Endothelial cell of umbilical vein (primary cell): ENCODE results near the gene FNDC3A. TPM values are rescaled to one million over a fixed set of nuclear protein-coding genes. Genes with fewer than 3 reads are reported as not detected.

Experiments
- BruUV-seq: library from RNA; stranded (reverse); fragments of 400-500 nt; replicated peaks from 2 replicates; lab custom pipeline; 2021; lab: Mats Ljungman, UMichigan
- CTCF ChIA-PET: fragments of 300-600, 350-600 bp; sonication (Branson Sonifier 250); formaldehyde crosslinking; loops from one replicate; lab custom pipeline; 2021; ENCODE audit warnings: antibody characterized with exemption, inconsistent platforms; lab: Charles Lee
- POLR2A ChIA-PET: fragments of 300-600, 350-600 bp; sonication (Branson Sonifier 250); formaldehyde crosslinking; loops from one replicate; lab custom pipeline; 2021; ENCODE audit warnings: antibody characterized with exemption, inconsistent platforms; lab: Charles Lee
- DNase-seq: peaks from one replicate; pipeline ENCODE4 v3.0.0-alpha.2; 2011; ENCODE audit warnings: low read depth, low spot score
- FAIRE-seq: peaks from 2 replicates; lab custom pipeline; 2011; peaks lifted over from hg19 to GRCh38; lab: Jason Lieb, UNC
- H2AFZ ChIP-seq: 2 replicates; pipeline ENCODE4 v1.6.0; 2012; ENCODE audit warnings: low read depth, low read length, control low read depth, inconsistent platforms
- H3K27ac ChIP-seq: 2 replicates; pipeline ENCODE4 v1.5.1; 2011; ENCODE audit warnings: low read depth, mild to moderate bottlenecking, control low read depth, low read length, moderate library complexity; ENCODE audit not compliant: insufficient read depth
- H3K27me3 ChIP-seq, 2 experiments: 2 replicates each; pipeline versions ENCODE4 v1.6.0 to v1.6.1; 2011; ENCODE audit warnings: low read length in 2 of 2, mixed read lengths in 1 of 2; ENCODE audit not compliant: control insufficient read depth in 2 of 2, insufficient read depth in 2 of 2
- H3K36me3 ChIP-seq, 2 experiments: 2 replicates in 1 of 2; 3 replicates in 1 of 2; pipeline ENCODE4 v1.5.1; 2011; ENCODE audit warnings: low read length in 2 of 2, mild to moderate bottlenecking in 1 of 2, moderate library complexity in 1 of 2; ENCODE audit not compliant: control insufficient read depth in 2 of 2, insufficient read depth in 2 of 2; ENCODE audit errors: extremely low read depth in 1 of 2
- H3K4me1 ChIP-seq: 3 replicates; pipeline ENCODE4 v1.5.1; 2011; ENCODE audit warnings: mild to moderate bottlenecking, low read length; ENCODE audit not compliant: control insufficient read depth, insufficient read depth; ENCODE audit errors: extremely low read depth
- H3K4me2 ChIP-seq: 2 replicates; pipeline ENCODE4 v1.6.1; 2011; ENCODE audit warnings: low read length, control low read depth, mixed read lengths; ENCODE audit not compliant: insufficient read depth
- H3K4me3 ChIP-seq, 3 experiments: fragments of 200-600 bp in 1 of 3; sonication (generic), shearing (Covaris generic) in 1 of 3; replicated peaks in 1 of 3; 2 replicates each; pipeline ENCODE4 v1.5.1; 2011 to 2016; ENCODE audit warnings: control low read depth in 3 of 3, low read length in 3 of 3, mild to moderate bottlenecking in 2 of 3, inconsistent platforms in 1 of 3, low read depth in 1 of 3, moderate library complexity in 1 of 3; ENCODE audit not compliant: insufficient read depth in 1 of 3
- H3K79me2 ChIP-seq: 2 replicates; pipeline ENCODE4 v1.6.0; 2012; ENCODE audit warnings: low read length, inconsistent platforms; ENCODE audit not compliant: control insufficient read depth, insufficient read depth
- H3K9ac ChIP-seq: replicated peaks from 2 replicates; pipeline ENCODE3; 2011; ENCODE audit warnings: low read length, control low read depth; ENCODE audit not compliant: insufficient read depth; ENCODE audit errors: extremely low read depth
- H3K9me1 ChIP-seq: replicated peaks from 3 replicates; pipeline ENCODE4 v1.6.0; 2011; ENCODE audit warnings: mild to moderate bottlenecking, low read length; ENCODE audit not compliant: control insufficient read depth, insufficient read depth; ENCODE audit errors: extremely low read depth
- H3K9me3 ChIP-seq: replicated peaks from 2 replicates; pipeline ENCODE4 v1.5.1; 2012; ENCODE audit warnings: low read length, inconsistent platforms; ENCODE audit not compliant: control insufficient read depth, insufficient read depth
- H4K20me1 ChIP-seq: replicated peaks from 2 replicates; pipeline ENCODE3; 2011; ENCODE audit warnings: mild to moderate bottlenecking, low read length; ENCODE audit not compliant: control insufficient read depth, insufficient read depth; ENCODE audit errors: extremely low read depth
- EZH2 ChIP-seq: IDR thresholded peaks from 2 replicates; pipeline ENCODE4 v1.6.1; 2012; ENCODE audit warnings: borderline replicate concordance, low read depth, mild to moderate bottlenecking, moderate library complexity, low read length, inconsistent platforms; ENCODE audit not compliant: severe bottlenecking
- FOS ChIP-seq: IDR thresholded peaks from 2 replicates; pipeline ENCODE4 v1.6.1; 2011; ENCODE audit warnings: mild to moderate bottlenecking, low read length, moderate library complexity, borderline replicate concordance; ENCODE audit not compliant: insufficient read depth
- GATA2 ChIP-seq: IDR thresholded peaks from 2 replicates; pipeline ENCODE4 v1.7.0; 2011; ENCODE audit warnings: low read depth, mild to moderate bottlenecking, moderate library complexity, mixed read lengths, low read length; ENCODE audit not compliant: insufficient read length, insufficient read depth
- JUN ChIP-seq: IDR thresholded peaks from 2 replicates; pipeline ENCODE4 v1.6.1; 2011; ENCODE audit warnings: borderline replicate concordance, low read depth; ENCODE audit not compliant: insufficient read length, insufficient read depth
- MYC ChIP-seq: IDR thresholded peaks from one replicate; pipeline ENCODE4 v1.6.1; 2011; ENCODE audit warnings: mild to moderate bottlenecking, low read depth, low read length
- POLR2A ChIP-seq: IDR thresholded peaks from 2 replicates; pipeline ENCODE4 v1.6.1; 2012; ENCODE audit warnings: low read depth, mild to moderate bottlenecking, control low read depth, low read length
- POLR2AphosphoS5 ChIP-seq: IDR thresholded peaks from 2 replicates; pipeline ENCODE4 v1.6.1; 2012; ENCODE audit warnings: low read depth, mild to moderate bottlenecking, control low read depth, low read length, moderate library complexity; ENCODE audit not compliant: insufficient read depth
- dilution Hi-C: fragments of 300-500 bp; cut with MboI; formaldehyde crosslinking; loops from one replicate; pipeline ENCODE4 v1.15.0; 2019; ENCODE audit warnings: low sequenced_read_pairs; ENCODE audit not compliant: extremely low pct_ligation_motif_present
- intact Hi-C: fragments of 100-400 bp; cut with micrococcal nuclease; formaldehyde crosslinking; loops from one replicate; pipeline ENCODE4 v1.10.0; 2022
- polyA plus RNA-seq, 4 experiments: library from polyadenylated mRNA; depleted of rRNA in 3 of 4; stranded (reverse) in 3 of 4; unstranded in 1 of 4; fragments of >200 nt; gene quantifications; 2 replicates each; pipeline versions ENCODE4 v1.2.1 to v1.2.3, GENCODE V29; 2011 to 2012; ENCODE audit warnings: missing spikeins in 1 of 4
- total RNA-seq: library from RNA; stranded (reverse); gene quantifications from 2 replicates; pipeline ENCODE4 v1.2.3, GENCODE V29; 2021
- TF ChIP-seq, protein P1 (sequence below), 2 donors: IDR thresholded peaks; 1 replicate in 1 of 2; 2 replicates in 1 of 2; pipeline ENCODE4 v1.5.1; 2011; ENCODE audit warnings: low read length in 2 of 2, mild to moderate bottlenecking in 2 of 2, moderate library complexity in 2 of 2, control low read depth in 1 of 2, inconsistent platforms in 1 of 2, low read depth in 1 of 2; ENCODE audit not compliant: insufficient read depth in 1 of 2; ENCODE audit errors: extremely low read depth in 1 of 2
- TF ChIP-seq, protein P2 (sequence below): IDR thresholded peaks from 2 replicates; pipeline ENCODE4 v1.6.1; 2011; ENCODE audit not compliant: insufficient read depth, insufficient read length

Gene FNDC3A
- total and polyA plus RNA-seq, 2 donors (not counting 3 experiments of a cell fraction or from before 2014, with no cell fraction given), result 26.3 to 50.8 TPM

DNA sequence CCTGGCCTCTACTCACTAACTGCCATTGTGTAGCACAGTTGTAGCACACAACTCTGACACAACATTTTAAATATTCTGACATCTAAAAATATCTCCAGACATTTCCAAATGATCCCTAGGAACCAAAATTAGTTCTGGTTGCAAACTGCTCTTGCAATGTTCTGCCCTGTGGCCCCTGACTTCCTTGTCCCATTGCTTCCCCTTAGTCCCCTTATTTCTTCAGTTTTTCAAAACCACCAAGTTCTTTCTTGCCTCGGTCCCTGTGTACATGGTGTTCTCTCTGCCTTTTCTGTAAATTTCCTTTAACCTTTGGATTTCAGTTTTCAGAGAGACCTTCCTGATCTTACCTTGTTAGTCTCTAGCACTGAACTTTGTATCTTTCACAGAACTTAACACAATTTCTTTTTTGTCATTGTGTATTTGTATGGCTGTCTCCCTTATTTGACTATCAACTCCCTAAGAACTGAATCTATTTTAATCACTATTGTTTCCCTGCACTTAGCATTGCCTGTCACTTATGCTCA lies 156.8 kb downstream of the FNDC3A start:
- Histone ChIP-seq H2AFZ (no peak overlapping the region), H3K36me3 (peaks cover 25 to 28% of the 10 kb centered on the region in 2 experiments), H3K4me2 (no peak overlapping the region), H3K9me1 (no peaks in the 10 kb centered on the region), H3K4me1 (no peaks in the 10 kb centered on the region), H3K79me2 (peaks cover 35% of the 10 kb centered on the region), H3K9ac (no peak overlapping the region), H3K4me3 (no peak overlapping the region), H3K27ac (no peak overlapping the region), H3K9me3 (no peaks in the 10 kb centered on the region), H4K20me1 (no peaks in the 10 kb centered on the region), H3K27me3 (no peaks in the 10 kb centered on the region)
- no TSS peak for BruUV-seq
- intact Hi-C loops, result no loop called here
- DNase-seq, result no peak
- dilution Hi-C loops, result no loop called here
- ChIA-PET POLR2A (no interaction called here), CTCF (no interaction called here)
- no peak for FAIRE-seq
- TF ChIP-seq EZH2 (no peak), POLR2AphosphoS5 (no peak), MYC (no peak), GATA2 (no peak), POLR2A (no peak), FOS (no peak), JUN (no peak)
- TF ChIP-seq, protein P1, sequence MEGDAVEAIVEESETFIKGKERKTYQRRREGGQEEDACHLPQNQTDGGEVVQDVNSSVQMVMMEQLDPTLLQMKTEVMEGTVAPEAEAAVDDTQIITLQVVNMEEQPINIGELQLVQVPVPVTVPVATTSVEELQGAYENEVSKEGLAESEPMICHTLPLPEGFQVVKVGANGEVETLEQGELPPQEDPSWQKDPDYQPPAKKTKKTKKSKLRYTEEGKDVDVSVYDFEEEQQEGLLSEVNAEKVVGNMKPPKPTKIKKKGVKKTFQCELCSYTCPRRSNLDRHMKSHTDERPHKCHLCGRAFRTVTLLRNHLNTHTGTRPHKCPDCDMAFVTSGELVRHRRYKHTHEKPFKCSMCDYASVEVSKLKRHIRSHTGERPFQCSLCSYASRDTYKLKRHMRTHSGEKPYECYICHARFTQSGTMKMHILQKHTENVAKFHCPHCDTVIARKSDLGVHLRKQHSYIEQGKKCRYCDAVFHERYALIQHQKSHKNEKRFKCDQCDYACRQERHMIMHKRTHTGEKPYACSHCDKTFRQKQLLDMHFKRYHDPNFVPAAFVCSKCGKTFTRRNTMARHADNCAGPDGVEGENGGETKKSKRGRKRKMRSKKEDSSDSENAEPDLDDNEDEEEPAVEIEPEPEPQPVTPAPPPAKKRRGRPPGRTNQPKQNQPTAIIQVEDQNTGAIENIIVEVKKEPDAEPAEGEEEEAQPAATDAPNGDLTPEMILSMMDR (IDR thresholded peaks at IDR 0.05; ENCODE audit: extremely low read depth in 1 of 2, insufficient read depth in 1 of 2, low read depth in 1 of 2, low read length in 2 of 2), result no peak
- TF ChIP-seq, protein P2, sequence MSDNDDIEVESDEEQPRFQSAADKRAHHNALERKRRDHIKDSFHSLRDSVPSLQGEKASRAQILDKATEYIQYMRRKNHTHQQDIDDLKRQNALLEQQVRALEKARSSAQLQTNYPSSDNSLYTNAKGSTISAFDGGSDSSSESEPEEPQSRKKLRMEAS, result no peak
